Measurements from ENCODE around the gene THSD8.
"Not testable (repeated sequence)": the region's sequence is repeated elsewhere in the genome, so short reads cannot be mapped to it uniquely, and the experiment has no call there.

THSD8 gene

DNA sequence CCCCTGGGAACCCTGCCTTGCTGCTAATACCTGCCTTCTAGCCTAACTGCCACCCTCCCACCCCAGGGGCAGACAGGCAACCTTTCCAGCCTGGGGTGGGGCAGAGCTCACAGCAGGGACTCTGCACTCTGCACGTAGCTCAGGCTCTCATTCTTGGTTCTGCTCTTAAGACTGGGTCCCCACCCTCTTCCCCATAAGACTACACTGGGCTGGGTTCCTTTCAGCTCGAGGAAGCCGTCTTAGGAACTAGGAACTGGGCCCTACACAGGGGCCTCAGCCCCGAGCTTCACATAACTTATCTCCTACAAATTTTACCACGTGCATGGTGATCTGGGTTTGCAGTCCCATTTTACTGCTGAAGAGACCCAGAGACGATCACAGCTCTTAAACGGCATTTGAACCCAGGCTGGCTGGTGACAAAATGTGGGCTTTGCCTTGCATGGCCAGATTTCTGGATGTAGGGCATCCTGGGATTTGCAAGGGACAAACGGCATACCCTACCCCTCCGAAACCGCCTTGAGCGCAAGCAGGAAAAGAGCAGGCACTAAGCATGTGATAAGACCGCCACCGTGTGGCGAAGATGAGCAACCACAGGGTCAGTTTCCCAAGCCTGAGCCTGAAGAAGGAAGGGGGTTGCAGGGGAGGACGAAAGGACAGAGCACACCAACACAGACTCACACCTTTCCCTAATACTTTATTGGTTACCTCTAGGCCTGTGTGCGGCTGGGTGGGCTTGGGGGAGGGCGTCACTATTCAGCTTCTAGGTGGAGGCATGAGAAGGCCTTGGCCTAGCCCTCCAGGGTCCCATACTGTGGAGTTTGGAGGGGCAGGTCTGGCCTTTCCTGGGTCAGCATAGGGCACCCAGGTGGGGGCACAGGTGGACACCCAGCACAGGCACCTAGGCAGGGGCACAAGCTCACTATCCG is 5.5 kb upstream of the THSD8 start:
- TF ChIP-seq, protein P1, sequence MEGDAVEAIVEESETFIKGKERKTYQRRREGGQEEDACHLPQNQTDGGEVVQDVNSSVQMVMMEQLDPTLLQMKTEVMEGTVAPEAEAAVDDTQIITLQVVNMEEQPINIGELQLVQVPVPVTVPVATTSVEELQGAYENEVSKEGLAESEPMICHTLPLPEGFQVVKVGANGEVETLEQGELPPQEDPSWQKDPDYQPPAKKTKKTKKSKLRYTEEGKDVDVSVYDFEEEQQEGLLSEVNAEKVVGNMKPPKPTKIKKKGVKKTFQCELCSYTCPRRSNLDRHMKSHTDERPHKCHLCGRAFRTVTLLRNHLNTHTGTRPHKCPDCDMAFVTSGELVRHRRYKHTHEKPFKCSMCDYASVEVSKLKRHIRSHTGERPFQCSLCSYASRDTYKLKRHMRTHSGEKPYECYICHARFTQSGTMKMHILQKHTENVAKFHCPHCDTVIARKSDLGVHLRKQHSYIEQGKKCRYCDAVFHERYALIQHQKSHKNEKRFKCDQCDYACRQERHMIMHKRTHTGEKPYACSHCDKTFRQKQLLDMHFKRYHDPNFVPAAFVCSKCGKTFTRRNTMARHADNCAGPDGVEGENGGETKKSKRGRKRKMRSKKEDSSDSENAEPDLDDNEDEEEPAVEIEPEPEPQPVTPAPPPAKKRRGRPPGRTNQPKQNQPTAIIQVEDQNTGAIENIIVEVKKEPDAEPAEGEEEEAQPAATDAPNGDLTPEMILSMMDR (conservative IDR thresholded peaks at IDR 0.05; ENCODE audit: control insufficient read depth, insufficient read depth, low read depth, low read length), result peak; percentile 99
- peak; percentile 78 for DNase-seq (ENCODE audit: low read depth)
- no peak overlapping the region for H3K4me3 ChIP-seq (ENCODE audit: control insufficient read depth, low read depth, low read length)

DNA sequence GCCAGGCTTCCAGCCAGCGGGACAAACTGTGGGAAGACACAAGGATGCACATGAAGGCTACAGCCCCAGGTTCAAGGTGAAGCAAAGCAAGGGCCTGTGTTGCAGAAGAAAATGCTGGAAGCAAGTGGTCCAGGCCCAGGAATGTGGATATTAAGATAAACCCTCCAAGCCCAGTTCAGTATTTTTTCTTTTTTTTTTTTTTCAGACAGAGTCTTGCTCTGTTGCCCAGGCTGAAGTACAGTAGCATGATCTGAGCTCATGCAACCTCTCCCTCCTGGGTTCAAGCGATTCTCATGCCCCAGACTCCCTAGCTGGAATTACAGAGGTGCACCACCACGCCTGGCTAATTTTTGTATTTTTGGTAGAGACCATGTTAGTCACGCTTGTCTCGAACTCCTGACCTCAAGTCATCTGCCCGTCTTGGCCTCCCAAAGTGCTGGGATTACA is 4.7 kb upstream of the THSD8 start:
- H3K4me3 ChIP-seq (ENCODE audit: control insufficient read depth, low read depth, low read length), result no peak overlapping the region
- TF ChIP-seq, protein P1 (conservative IDR thresholded peaks at IDR 0.05; ENCODE audit: control insufficient read depth, insufficient read depth, low read depth, low read length), result no peak

GRCh38 chr19:12797607-12798006 is 4.3 kb upstream of the THSD8 start:
- not testable (repeated sequence) for H3K4me3 ChIP-seq (ENCODE audit: control insufficient read depth, low read depth, low read length)

More for the DNA sequence above, 4.7 kb upstream of the THSD8 start:
- no peak for DNase-seq (ENCODE audit: low read depth)

DNA sequence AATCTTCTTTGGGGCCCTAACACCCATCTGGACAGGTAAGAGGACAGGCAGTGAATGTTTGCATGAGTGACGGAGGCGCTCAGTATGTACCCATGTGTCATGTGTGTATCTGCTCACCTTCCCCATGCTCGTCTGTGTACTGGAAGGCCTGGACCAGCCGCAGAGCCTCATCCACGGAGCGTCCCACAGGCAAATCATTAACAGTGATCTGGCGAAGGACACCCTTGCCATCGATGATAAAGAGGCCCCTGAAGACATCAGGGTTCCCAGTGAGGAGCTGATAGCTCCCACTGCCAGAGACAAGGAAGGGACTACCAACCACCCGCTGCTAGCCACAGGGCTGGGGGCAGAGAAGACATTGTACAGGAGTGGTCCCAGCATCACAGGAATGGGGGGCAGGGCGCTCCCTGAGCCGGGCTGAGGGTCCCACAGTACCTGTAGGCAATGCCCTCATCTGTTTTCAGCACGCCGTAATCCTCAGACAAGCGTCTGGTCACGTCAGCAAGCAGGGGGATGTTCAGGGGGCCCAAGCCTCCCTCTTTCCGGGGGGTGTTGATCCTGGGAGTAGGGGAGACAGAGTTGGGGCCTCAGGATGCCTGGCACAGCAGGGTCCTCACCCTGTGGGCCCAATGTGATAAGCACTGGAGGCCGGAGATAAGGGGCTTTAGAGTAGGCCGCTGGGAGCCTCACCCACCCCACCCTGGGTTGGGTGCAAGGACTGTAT is 2.0 kb upstream of the THSD8 start:
- TF ChIP-seq, protein P1 (conservative IDR thresholded peaks at IDR 0.05; ENCODE audit: control insufficient read depth, insufficient read depth, low read depth, low read length), result no peak
- DNase-seq (ENCODE audit: low read depth), result no peak
- H3K4me3 ChIP-seq (ENCODE audit: control insufficient read depth, low read depth, low read length), result no peak overlapping the region

More at GRCh38 chr19:12797607-12798006, 4.3 kb upstream of the THSD8 start:
- DNase-seq (ENCODE audit: low read depth), result not testable (repeated sequence)

DNA sequence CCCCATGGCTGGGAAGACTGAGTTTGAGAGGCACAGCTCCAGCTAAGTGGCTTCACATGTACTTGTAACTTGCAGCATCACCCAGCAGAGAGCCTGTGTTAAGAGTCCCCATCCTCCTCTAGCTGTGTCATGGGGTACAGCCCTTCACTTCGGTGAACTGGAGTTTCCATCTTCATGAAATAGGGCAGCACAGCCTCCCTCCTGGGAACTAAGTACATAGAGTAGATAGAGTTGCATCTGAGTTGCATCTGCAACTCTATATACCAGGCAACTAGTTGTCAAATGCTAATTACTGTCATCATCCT is 1.5 kb upstream of the THSD8 start:
- peak overlapping the region; percentile 83 for H3K4me3 ChIP-seq (ENCODE audit: control insufficient read depth, low read depth, low read length)
- TF ChIP-seq, protein P1 (conservative IDR thresholded peaks at IDR 0.05; ENCODE audit: control insufficient read depth, insufficient read depth, low read depth, low read length), result no peak
- DNase-seq (ENCODE audit: low read depth), result no peak

DNA sequence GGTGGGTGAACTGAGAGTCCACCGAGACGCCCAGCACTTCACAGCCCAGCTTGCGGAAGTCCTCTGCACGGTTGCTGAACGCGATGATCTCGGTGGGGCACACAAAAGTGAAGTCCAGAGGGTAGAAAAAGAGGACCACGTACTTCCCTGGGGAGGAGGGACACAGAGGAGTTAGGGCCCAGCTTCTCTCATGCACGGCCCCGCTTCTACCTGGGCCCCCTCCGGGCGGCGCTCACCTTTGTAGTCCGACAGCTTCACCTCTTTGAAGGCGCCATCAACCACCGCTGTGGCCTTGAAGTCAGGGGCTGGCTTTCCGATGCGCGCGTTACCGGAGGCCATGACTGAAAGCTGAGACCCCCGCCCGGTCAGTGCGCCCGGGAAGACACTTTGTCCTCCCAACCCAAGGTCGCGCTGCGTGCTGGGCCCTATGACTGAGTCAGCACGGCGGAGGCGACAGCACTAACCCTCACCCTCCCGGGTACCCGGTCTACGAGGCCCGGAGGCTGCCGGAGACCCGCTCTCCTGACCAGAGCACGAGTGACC is 875 bp upstream of the THSD8 start:
- H3K4me3 ChIP-seq (ENCODE audit: control insufficient read depth, low read depth, low read length), result peak overlapping the region; percentile 83
- DNase-seq (ENCODE audit: low read depth), result no peak
- TF ChIP-seq, protein P1 (conservative IDR thresholded peaks at IDR 0.05; ENCODE audit: control insufficient read depth, insufficient read depth, low read depth, low read length), result no peak
